GM12878 (cell line): ENCODE data around the gene ZNF17. TPM values are rescaled to one million over a fixed set of nuclear protein-coding genes. Genes with fewer than 3 reads are reported as not detected.
"Not testable (repeated sequence)": the region's sequence is repeated elsewhere in the genome, so short reads cannot be mapped to it uniquely, and the experiment has no call there.

Source experiments
- ATAC-seq: fragments of 200-7000 bp; cut with Tn5 transposase; 3 replicates; pipeline ENCODE4 v1.9.1; 2020; ENCODE audit warnings: mild to moderate bottlenecking, moderate library complexity
- BruUV-seq: library from RNA; stranded (reverse); fragments of 400-500 nt; replicated peaks from 2 replicates; lab custom pipeline; 2021; lab: Mats Ljungman, UMichigan
- CTCF ChIA-PET: fragments of 300-600 bp; sonication (Branson Sonifier 250); formaldehyde crosslinking; extraction: SDS; loops from one replicate; lab custom pipeline; 2021; ENCODE audit warnings: inconsistent platforms; lab: Yijun Ruan, JAX
- POLR2A ChIA-PET: fragments of 350-600 bp; formaldehyde crosslinking; extraction: SDS; loops from one replicate; lab custom pipeline; 2021; ENCODE audit warnings: inconsistent platforms; lab: Charles Lee
- RAD21 ChIA-PET: fragments of 300-600 bp; sonication (Branson Sonifier 250); formaldehyde crosslinking; loops from one replicate; lab custom pipeline; 2023; ENCODE audit warnings: antibody characterized with exemption; ENCODE audit not compliant: unreplicated experiment; lab: Charles Lee
- SMC1A ChIA-PET: fragments of 300-600 bp; sonication (Branson Sonifier 250); formaldehyde crosslinking; loops from one replicate; lab custom pipeline; 2023; ENCODE audit not compliant: unreplicated experiment, uncharacterized antibody; lab: Charles Lee
- DNase-seq: peaks from one replicate; pipeline ENCODE4 v3.0.0-alpha.2; 2011; ENCODE audit warnings: low read depth, low spot score
- FAIRE-seq: peaks from 3 replicates; lab custom pipeline; 2011; peaks lifted over from hg19 to GRCh38; lab: Jason Lieb, UNC
- H2AFZ ChIP-seq: 2 replicates; pipeline ENCODE4 v1.6.0; 2011; ENCODE audit warnings: low read depth, low read length, control low read depth; ENCODE audit not compliant: control insufficient read depth
- H3K27ac ChIP-seq: 2 replicates; pipeline ENCODE4 v1.5.1; 2011; ENCODE audit warnings: control low read depth; ENCODE audit not compliant: control insufficient read depth, insufficient read depth
- H3K27me3 ChIP-seq, 2 experiments: replicated peaks in 1 of 2; 2 replicates each; pipeline versions ENCODE4 v1.6.0 to v1.6.1; 2011; ENCODE audit warnings: low read length in 1 of 2; ENCODE audit not compliant: control insufficient read depth in 2 of 2, insufficient read depth in 2 of 2
- H3K36me3 ChIP-seq, 2 experiments: 2 replicates each; pipeline ENCODE4 v1.5.1; 2011; ENCODE audit warnings: low read length in 1 of 2; ENCODE audit not compliant: control insufficient read depth in 2 of 2, insufficient read depth in 2 of 2
- H3K4me1 ChIP-seq: 2 replicates; pipeline ENCODE4 v1.6.1; 2011; ENCODE audit warnings: mild to moderate bottlenecking, low read length, moderate library complexity, mixed read lengths; ENCODE audit not compliant: control insufficient read depth, insufficient read depth
- H3K4me2 ChIP-seq: 2 replicates; pipeline ENCODE4 v1.6.0; 2011; ENCODE audit warnings: control low read depth; ENCODE audit not compliant: control insufficient read depth, insufficient read depth
- H3K4me3 ChIP-seq: fragments of 200-600 bp; sonication (generic); 2 replicates; pipeline ENCODE4 v1.5.1; 2016
- H3K79me2 ChIP-seq: 2 replicates; pipeline ENCODE4 v1.6.0; 2011; ENCODE audit warnings: low read length; ENCODE audit not compliant: control insufficient read depth, insufficient read depth
- H3K9ac ChIP-seq: 2 replicates; pipeline ENCODE4 v1.8.0; 2011; ENCODE audit warnings: low read length, control low read depth, mixed read lengths; ENCODE audit not compliant: control insufficient read depth, insufficient read depth
- H3K9me3 ChIP-seq: replicated peaks from 3 replicates; pipeline ENCODE4 v1.5.1; 2011; ENCODE audit warnings: mild to moderate bottlenecking, low read length; ENCODE audit not compliant: control insufficient read depth, insufficient read depth
- H4K20me1 ChIP-seq: 2 replicates; pipeline ENCODE4 v1.6.0; 2011; ENCODE audit not compliant: control insufficient read depth, insufficient read depth
- DPF2 ChIP-seq: fragments of 450-650 bp; IDR thresholded peaks from 2 replicates; pipeline ENCODE4 v1.6.1; 2017; ENCODE audit warnings: mild to moderate bottlenecking
- FOXM1 ChIP-seq: IDR thresholded peaks from 2 replicates; pipeline ENCODE4 v1.6.1; 2012; ENCODE audit warnings: low read depth, mild to moderate bottlenecking, inconsistent platforms, low read length, moderate library complexity
- ZNF622 ChIP-seq: fragments of 450-650 bp; IDR thresholded peaks from 2 replicates; pipeline ENCODE4 v1.6.1; 2017; ENCODE audit warnings: mild to moderate bottlenecking, inconsistent platforms
- WGBS: methylation state at CpG from one replicate; pipeline ENCODE4 v1.1.6; 2016; ENCODE audit warnings: low lambda C conversion rate; ENCODE audit not compliant: insufficient replicate concordance, insufficient coverage; ENCODE audit errors: missing lambda C conversion rate; 5-methylcytosine and 5-hydroxymethylcytosine counted together
- in situ Hi-C: fragments of 300-500 bp; cut with MboI; formaldehyde crosslinking; loops from 9 replicates; pipeline ENCODE4 v1.14.3; 2018; ENCODE audit warnings: mixed read lengths
- intact Hi-C: fragments of 100-400 bp; cut with micrococcal nuclease; formaldehyde crosslinking; loops from one replicate; pipeline ENCODE4 v1.14.2; 2022; ENCODE audit not compliant: unreplicated experiment
- polyA plus RNA-seq, 11 experiments: library from polyadenylated mRNA; depleted of rRNA in 4 of 11; unstranded in 6 of 11; stranded (reverse) in 5 of 11; fragments of >200 nt; fragmentation: Nextera tagmentation in 4 of 11; fragmentation: Illumina TruSeq in 1 of 11; extraction: Ambion mirVana in 4 of 11; extraction: Trizol in 1 of 11; gene quantifications; 1 replicate in 1 of 11; 2 replicates in 10 of 11; pipeline versions ENCODE4 v1.2.1 to v1.2.3, GENCODE V29; 2011 to 2016; ENCODE audit warnings: inconsistent platforms in 2 of 11, missing spikeins in 2 of 11, low read depth in 1 of 11
- total RNA-seq, 4 experiments: library from RNA; depleted of rRNA in 3 of 4; stranded (reverse); fragments of >200 nt in 3 of 4; fragmentation: Illumina TruSeq in 1 of 4; extraction: Trizol in 1 of 4; gene quantifications; 2 replicates each; pipeline versions ENCODE4 v1.2.1 to v1.2.3, GENCODE V29; 2013 to 2021

The ZNF17 gene
- total and polyA plus RNA-seq, 10 of the 15 experiments (the other 5 are each of a cell fraction or from before 2014, with no cell fraction given), result 4.4 to 11.3 (median 7.8) TPM

DNA sequence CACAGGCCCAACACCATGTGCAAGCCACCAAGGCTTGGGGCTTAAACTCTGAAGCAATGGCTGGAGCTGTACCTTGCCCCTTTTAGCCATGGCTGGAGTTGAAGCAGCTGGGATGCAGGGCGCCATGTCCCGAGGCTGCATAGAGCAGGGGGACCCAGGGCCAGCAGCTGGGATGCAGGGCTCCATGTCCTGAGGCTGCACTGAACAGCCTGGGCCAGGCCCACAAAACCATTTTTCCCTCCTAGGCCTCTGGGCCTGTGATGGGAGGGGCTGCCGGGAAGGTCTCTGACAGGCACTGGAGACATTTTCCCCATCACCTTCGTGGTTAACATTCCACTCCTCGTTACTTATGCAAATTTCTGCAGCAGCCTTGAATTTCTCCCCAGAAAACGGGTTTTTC lies 36.8 kb upstream of the ZNF17 start:
- intact Hi-C loops, result no loop called here
- H3K27me3 ChIP-seq, result no peaks in the 10 kb centered on the region
- CTCF ChIA-PET, result no interaction called here
- H3K27ac ChIP-seq, result no peak overlapping the region
- SMC1A ChIA-PET, result no interaction called here
- peaks cover 20% of the 10 kb centered on the region for H3K9me3 ChIP-seq
- no peak overlapping the region for H3K9ac ChIP-seq
- in situ Hi-C loops, result no loop called here
- no peaks in the 10 kb centered on the region for H4K20me1 ChIP-seq
- 96% methylated on average over 6 of the region's 6 CpGs for WGBS
- RAD21 ChIA-PET, result no interaction called here
- H3K36me3 ChIP-seq, result peaks cover 2 to 5% of the 10 kb centered on the region in 2 experiments; a peak in 2 of 4 replicates
- DNase-seq, result no peak
- BruUV-seq, result no TSS peak
- no peak overlapping the region for H3K4me3 ChIP-seq
- TF ChIP-seq ZNF622, result no peak
- TF ChIP-seq FOXM1, result no peak
- no peak for TF ChIP-seq DPF2
- TF ChIP-seq, all 136 proteins: peak for 0
- Histone ChIP-seq H3K4me1 (no peaks in the 10 kb centered on the region), H3K4me2 (no peak overlapping the region), H2AFZ (no peak overlapping the region), H3K79me2 (no peaks in the 10 kb centered on the region)
- FAIRE-seq, result no peak
- POLR2A ChIA-PET, result no interaction called here
- no peak for ATAC-seq

DNA sequence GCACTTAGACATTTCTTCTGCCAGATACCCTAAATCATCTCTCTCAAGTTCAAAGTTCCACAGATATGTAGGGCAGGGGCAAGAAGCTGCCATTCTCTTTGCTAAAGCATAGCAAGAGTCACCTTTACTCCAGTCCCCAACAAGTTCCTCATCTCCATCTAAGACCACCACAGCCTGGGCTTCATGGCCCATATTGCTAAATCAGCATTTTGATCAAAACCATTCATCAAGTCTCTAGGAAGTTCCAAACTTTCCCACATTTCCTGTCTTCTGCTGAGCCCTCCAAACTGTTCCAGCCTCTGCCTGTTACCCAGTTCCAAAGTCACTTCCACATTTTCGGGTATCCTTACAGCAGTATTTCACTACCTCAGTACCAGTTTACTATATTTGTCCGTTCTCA lies 36.3 kb upstream of the ZNF17 start:
- H3K4me1 ChIP-seq, H3K27ac ChIP-seq, CTCF ChIA-PET, SMC1A ChIA-PET, POLR2A ChIA-PET, H3K9ac ChIP-seq, RAD21 ChIA-PET, intact Hi-C loops, H3K79me2 ChIP-seq, in situ Hi-C loops, FAIRE-seq, H4K20me1 ChIP-seq, ATAC-seq, H3K36me3 ChIP-seq, BruUV-seq, H2AFZ ChIP-seq, H3K4me3 ChIP-seq, DNase-seq, H3K4me2 ChIP-seq, H3K27me3 ChIP-seq: not testable (repeated sequence)
- 98% methylated on average over 2 of the region's 2 CpGs for WGBS
- peaks cover 20% of the 10 kb centered on the region for H3K9me3 ChIP-seq
